Peyer's patch (tissue), 4 donors: ENCODE data around the gene TSSK2.

Source experiments
- POLR2A ChIP-seq, 2 donors: fragments of 450-650 bp; IDR thresholded peaks; one replicate each; pipeline ENCODE4 v1.5.1; 2017; ENCODE audit warnings: antibody characterized with exemption in 2 of 2, mild to moderate bottlenecking in 2 of 2, moderate library complexity in 2 of 2
- TF ChIP-seq, protein P1 (sequence below), 6 experiments: fragments of 450-650 bp in 4 of 6; fragments of 200-600 bp in 2 of 6; sonication (generic) in 1 of 6; IDR thresholded peaks; one replicate each; pipeline ENCODE4 v1.5.1; 2017 to 2019; ENCODE audit warnings: antibody characterized with exemption in 6 of 6, mild to moderate bottlenecking in 3 of 6, moderate library complexity in 1 of 6

DNA sequence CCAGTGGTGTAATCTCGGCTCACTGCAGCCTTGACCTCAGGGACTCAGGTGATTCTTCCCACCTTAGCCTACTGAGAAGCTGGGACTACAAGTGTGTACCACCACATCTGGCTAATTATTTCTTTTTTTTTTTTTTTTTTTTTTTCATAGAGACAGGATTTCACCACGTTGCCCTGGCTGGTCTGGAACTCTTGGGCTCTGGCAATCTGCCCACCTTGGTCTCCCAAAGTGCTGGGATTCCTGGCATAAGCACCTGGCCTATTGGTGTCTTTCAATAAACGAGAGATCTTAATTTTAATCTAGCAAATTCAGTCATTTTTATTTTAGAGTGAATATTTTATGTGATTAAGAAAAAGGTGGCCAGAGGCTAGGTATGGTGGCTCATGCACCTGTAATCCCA lies 49.0 kb upstream of the TSSK2 start:
- no peak for TF ChIP-seq POLR2A (IDR thresholded peaks at IDR 0.05)
- TF ChIP-seq, protein P1, sequence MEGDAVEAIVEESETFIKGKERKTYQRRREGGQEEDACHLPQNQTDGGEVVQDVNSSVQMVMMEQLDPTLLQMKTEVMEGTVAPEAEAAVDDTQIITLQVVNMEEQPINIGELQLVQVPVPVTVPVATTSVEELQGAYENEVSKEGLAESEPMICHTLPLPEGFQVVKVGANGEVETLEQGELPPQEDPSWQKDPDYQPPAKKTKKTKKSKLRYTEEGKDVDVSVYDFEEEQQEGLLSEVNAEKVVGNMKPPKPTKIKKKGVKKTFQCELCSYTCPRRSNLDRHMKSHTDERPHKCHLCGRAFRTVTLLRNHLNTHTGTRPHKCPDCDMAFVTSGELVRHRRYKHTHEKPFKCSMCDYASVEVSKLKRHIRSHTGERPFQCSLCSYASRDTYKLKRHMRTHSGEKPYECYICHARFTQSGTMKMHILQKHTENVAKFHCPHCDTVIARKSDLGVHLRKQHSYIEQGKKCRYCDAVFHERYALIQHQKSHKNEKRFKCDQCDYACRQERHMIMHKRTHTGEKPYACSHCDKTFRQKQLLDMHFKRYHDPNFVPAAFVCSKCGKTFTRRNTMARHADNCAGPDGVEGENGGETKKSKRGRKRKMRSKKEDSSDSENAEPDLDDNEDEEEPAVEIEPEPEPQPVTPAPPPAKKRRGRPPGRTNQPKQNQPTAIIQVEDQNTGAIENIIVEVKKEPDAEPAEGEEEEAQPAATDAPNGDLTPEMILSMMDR (IDR thresholded peaks at IDR 0.05), result no peak
